ENCODE data around the gene IDE.

DNA sequence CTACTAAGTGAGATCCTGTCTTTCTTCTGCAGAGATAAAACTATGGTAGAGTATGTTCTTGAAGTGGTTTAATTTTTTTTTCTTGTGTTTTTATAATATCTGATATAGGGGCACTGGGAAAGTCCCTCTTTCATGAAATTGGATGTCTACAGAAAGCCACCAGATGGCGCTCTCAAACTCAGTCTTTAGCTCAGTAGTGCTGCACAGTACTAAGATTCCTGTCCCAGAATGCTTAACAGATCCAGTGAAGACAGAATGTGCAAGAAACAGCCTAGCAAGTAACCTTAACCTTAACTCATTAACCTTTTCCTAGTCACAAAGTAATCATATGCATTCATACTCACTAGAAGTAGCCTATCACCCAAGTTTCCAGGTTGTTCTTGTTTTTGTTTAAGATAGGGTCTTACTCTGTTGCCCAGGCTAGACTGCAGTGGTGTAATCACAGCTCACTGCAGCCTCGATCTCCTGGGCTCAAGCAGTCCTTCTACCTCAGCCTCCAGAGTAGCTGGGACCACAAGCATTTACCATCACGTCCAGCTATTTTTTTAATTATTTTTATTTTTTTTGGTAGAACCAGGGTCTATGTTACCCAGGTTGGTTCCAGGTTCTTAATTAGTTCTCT is 56.7 kb downstream of the IDE start:
- TF ChIP-seq POLR2A (IDR thresholded peaks at IDR 0.05), result no peak
- peak; percentile 68 to 82 (median 70) for TF ChIP-seq CTCF (IDR thresholded peaks at IDR 0.05 in 4 of 5, conservative IDR thresholded peaks at IDR 0.05 in 1 of 5)
